Spleen (tissue), 7 donors: ENCODE measurements around the gene AKAP13.

Experiments
- POLR2A ChIP-seq, 3 donors: fragments of 450-650 bp; IDR thresholded peaks; one replicate each; pipeline ENCODE4 v1.5.1; 2017; ENCODE audit warnings: antibody characterized with exemption in 3 of 3, mild to moderate bottlenecking in 1 of 3
- POLR2AphosphoS5 ChIP-seq, 3 donors: sonication (generic); formaldehyde crosslinking; IDR thresholded peaks; one replicate each; pipeline ENCODE4 v1.5.1; 2017; ENCODE audit warnings: antibody characterized with exemption in 3 of 3
- TF ChIP-seq, protein P1 (sequence below), 11 experiments: fragments of 200-600 bp in 7 of 11; fragments of 450-650 bp in 4 of 11; sonication (generic) in 4 of 11; IDR thresholded peaks in 8 of 11; conservative IDR thresholded peaks in 3 of 11; 1 replicate in 7 of 11; 2 replicates in 4 of 11; pipeline versions ENCODE4 v1.4.0 to v1.8.0; 2016 to 2021; ENCODE audit warnings: antibody characterized with exemption in 11 of 11, inconsistent platforms in 4 of 11, mild to moderate bottlenecking in 1 of 11
- donor health status: DM: no; HTN: no; CAD: no; lungs with moderate emphysema.
- donor health status: DM: no; HTN: no; CAD: no.
- donor health status: DM: no; HTN: no; CAD: no.

DNA sequence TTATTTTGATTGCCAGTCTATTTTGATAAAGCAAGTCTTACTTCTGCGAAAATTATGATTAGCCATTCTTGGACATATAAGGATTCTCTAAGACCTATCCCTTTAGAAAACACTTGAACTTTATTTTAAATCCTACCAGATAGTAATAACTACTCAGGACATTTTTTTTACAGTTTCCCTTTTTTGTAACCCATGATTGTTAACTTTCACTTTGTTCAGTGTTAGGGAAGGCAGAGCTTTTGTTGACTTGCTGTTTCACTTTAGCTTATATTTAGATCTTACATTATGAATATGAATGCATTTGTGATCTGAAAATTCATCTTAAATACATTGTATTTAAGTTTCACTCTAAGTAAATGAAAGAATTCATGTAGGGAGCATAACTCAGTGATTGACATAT, 167.0 kb downstream of the AKAP13 start:
- TF ChIP-seq POLR2A (IDR thresholded peaks at IDR 0.05) (no peak), POLR2AphosphoS5 (IDR thresholded peaks at IDR 0.05) (no peak)
- TF ChIP-seq, protein P1, sequence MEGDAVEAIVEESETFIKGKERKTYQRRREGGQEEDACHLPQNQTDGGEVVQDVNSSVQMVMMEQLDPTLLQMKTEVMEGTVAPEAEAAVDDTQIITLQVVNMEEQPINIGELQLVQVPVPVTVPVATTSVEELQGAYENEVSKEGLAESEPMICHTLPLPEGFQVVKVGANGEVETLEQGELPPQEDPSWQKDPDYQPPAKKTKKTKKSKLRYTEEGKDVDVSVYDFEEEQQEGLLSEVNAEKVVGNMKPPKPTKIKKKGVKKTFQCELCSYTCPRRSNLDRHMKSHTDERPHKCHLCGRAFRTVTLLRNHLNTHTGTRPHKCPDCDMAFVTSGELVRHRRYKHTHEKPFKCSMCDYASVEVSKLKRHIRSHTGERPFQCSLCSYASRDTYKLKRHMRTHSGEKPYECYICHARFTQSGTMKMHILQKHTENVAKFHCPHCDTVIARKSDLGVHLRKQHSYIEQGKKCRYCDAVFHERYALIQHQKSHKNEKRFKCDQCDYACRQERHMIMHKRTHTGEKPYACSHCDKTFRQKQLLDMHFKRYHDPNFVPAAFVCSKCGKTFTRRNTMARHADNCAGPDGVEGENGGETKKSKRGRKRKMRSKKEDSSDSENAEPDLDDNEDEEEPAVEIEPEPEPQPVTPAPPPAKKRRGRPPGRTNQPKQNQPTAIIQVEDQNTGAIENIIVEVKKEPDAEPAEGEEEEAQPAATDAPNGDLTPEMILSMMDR (IDR thresholded peaks at IDR 0.05 in 8 of 11, conservative IDR thresholded peaks at IDR 0.05 in 3 of 11), result no peak
